ENCODE measurements around the gene MSI2. TPM values are rescaled to one million over a fixed set of nuclear protein-coding genes. Genes with fewer than 3 reads are reported as not detected.

Gene MSI2
- total RNA-seq, 2 donors from 2014 or later: 30.1 to 41.1 TPM

GRCh38 chr17:57582881-57583756, 326.8 kb downstream of the MSI2 start:
- H3K27ac ChIP-seq: no peak overlapping the region
- no peaks in the 10 kb centered on the region for H3K27me3 ChIP-seq
- peaks cover 0 to 15% of the 10 kb centered on the region in 2 donors for H3K4me1 ChIP-seq
- no peak for DNase-seq (ENCODE audit: low spot score)
- TF ChIP-seq, protein P1, sequence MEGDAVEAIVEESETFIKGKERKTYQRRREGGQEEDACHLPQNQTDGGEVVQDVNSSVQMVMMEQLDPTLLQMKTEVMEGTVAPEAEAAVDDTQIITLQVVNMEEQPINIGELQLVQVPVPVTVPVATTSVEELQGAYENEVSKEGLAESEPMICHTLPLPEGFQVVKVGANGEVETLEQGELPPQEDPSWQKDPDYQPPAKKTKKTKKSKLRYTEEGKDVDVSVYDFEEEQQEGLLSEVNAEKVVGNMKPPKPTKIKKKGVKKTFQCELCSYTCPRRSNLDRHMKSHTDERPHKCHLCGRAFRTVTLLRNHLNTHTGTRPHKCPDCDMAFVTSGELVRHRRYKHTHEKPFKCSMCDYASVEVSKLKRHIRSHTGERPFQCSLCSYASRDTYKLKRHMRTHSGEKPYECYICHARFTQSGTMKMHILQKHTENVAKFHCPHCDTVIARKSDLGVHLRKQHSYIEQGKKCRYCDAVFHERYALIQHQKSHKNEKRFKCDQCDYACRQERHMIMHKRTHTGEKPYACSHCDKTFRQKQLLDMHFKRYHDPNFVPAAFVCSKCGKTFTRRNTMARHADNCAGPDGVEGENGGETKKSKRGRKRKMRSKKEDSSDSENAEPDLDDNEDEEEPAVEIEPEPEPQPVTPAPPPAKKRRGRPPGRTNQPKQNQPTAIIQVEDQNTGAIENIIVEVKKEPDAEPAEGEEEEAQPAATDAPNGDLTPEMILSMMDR (IDR thresholded peaks at IDR 0.05): no peak
- no peak overlapping the region for H3K4me3 ChIP-seq
- H3K36me3 ChIP-seq: no peaks in the 10 kb centered on the region
- H3K9me3 ChIP-seq: no peaks in the 10 kb centered on the region

DNA sequence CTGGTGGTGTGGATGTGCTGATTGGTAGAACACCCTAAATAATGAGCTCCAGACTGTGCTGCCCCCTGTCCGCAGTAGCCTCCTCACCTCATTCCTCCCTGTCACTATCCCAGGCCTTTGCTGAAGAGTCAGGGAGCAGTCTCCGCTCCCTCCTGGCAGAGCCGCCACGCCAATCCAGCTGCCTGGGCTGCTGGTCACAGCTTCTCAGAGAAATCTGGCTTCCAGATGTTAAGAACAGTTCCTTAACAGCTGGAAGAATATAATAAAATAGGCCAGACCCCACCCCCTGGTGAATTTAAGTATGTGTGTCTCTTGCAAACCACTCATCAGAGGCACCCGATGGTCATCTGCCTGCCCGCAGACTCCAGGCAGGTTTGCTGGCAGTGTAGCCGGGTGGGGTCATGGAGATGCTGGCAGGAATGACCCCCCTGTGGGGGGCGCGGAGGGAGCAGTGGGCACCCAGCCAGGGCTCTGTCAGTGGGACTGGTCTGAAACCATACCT, 327.8 kb downstream of the MSI2 start:
- Histone ChIP-seq H3K27ac (no peak overlapping the region), H3K4me1 (peaks cover 0 to 5% of the 10 kb centered on the region in 2 donors), H3K27me3 (no peaks in the 10 kb centered on the region), H3K4me3 (no peak overlapping the region), H3K36me3 (no peaks in the 10 kb centered on the region), H3K9me3 (no peaks in the 10 kb centered on the region)
- no peak for DNase-seq (ENCODE audit: low spot score)
- TF ChIP-seq, protein P1 (IDR thresholded peaks at IDR 0.05): no peak

DNA sequence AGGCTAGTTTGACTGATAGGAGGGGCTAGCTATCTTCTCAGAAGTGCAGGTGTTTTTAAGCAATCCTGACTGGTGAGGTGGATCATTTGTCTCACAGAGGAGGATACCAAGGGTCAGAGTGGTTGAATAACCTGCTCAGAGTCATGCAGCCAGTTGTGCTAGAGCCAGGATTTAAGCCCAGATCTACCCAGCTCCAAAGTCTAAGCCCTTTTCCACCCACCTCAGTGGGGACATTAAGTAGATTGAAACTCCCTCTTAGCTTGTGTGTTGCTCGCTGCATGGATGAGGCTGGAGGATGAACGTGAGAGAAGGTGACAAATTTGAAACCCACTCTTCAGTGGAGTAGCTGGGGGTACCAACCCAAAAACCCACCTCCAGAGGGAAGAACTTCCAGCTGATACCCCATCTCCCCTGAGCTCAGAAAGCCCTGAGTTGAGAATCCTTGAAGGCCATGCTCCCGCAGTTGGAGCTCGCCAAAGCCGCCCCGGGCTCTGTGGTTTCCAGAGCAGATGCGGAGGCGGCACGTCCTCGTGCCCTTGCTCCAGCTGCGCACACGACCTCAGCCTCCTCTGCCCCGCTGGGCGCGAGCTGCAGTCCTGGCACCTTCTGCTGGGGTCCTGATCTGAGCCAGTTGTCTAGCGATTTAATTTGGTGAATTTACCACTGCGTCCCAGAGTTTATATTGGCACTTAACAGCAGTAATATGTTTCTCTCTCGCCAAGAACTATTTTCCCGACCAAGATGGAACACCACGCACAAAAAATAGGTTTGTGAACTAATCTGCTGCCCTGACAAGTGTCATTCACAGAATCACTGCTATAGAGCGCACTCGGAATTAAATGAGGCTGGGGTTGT, 329.2 kb downstream of the MSI2 start:
- Histone ChIP-seq H3K27ac (no peak overlapping the region), H3K4me3 (no peak overlapping the region), H3K4me1 (peaks cover 0 to 11% of the 10 kb centered on the region in 2 donors), H3K9me3 (no peaks in the 10 kb centered on the region), H3K27me3 (no peaks in the 10 kb centered on the region), H3K36me3 (no peaks in the 10 kb centered on the region)
- DNase-seq (ENCODE audit: low spot score): no peak
- TF ChIP-seq, protein P1 (IDR thresholded peaks at IDR 0.05): no peak

- no peak overlapping the region for H3K27ac ChIP-seq
- peaks cover 0 to 17% of the 10 kb centered on the region in 2 donors for H3K4me1 ChIP-seq
- H3K27me3 ChIP-seq: no peaks in the 10 kb centered on the region
- no peak for DNase-seq (ENCODE audit: low spot score)
- H3K9me3 ChIP-seq: no peaks in the 10 kb centered on the region
- TF ChIP-seq, protein P1 (IDR thresholded peaks at IDR 0.05): no peak
- no peak overlapping the region for H3K4me3 ChIP-seq
- no peaks in the 10 kb centered on the region for H3K36me3 ChIP-seq
Measured at GRCh38 chr17:57586196-57586740, 329.9 kb downstream of the MSI2 start.

- no peaks in the 10 kb centered on the region for H3K27me3 ChIP-seq
- H3K4me1 ChIP-seq: peaks cover 0 to 17% of the 10 kb centered on the region in 2 donors
- no peak overlapping the region for H3K27ac ChIP-seq
- no peak overlapping the region for H3K4me3 ChIP-seq
- TF ChIP-seq, protein P1 (IDR thresholded peaks at IDR 0.05): no peak
- no peaks in the 10 kb centered on the region for H3K36me3 ChIP-seq
- H3K9me3 ChIP-seq: no peaks in the 10 kb centered on the region
- no peak for DNase-seq (ENCODE audit: low spot score)
Measured at GRCh38 chr17:57586742-57587141, 330.4 kb downstream of the MSI2 start.

All from right atrium auricular region (tissue), 2 donors.